Thyroid gland (tissue), 4 donors: Measurements from ENCODE around the gene KLHL41.

Experiments
- POLR2A ChIP-seq, 2 donors: fragments of 450-650 bp; IDR thresholded peaks; one replicate each; pipeline ENCODE4 v1.6.1; 2017; ENCODE audit warnings: antibody characterized with exemption in 2 of 2, mild to moderate bottlenecking in 2 of 2, moderate library complexity in 1 of 2
- TF ChIP-seq, protein P1 (sequence below), 6 experiments: fragments of 200-600 bp in 3 of 6; fragments of 450-650 bp in 3 of 6; sonication (generic) in 3 of 6; IDR thresholded peaks; one replicate each; pipeline ENCODE4 v1.5.1; 2016 to 2019; ENCODE audit warnings: antibody characterized with exemption in 6 of 6, mild to moderate bottlenecking in 2 of 6, inconsistent platforms in 1 of 6, moderate library complexity in 1 of 6

DNA sequence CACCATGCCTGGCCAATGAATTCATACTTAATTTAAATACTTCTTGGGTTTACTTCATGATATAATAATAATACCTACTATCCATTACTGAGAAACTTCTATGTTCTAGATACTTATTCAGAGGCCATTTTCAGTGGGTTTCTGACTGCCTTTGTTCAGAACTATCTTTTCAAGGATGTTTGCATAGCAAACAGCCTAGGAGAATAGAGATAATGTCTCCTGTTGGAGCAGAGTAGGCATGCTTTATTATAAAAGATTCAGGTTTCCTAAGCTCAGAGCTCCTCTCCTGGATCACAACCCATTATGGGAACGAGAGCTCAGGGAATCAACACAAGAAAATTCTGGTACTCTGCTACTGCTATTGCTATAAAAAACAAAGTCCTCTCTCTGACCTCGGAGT is 53.0 kb downstream of the KLHL41 start:
- no peak for TF ChIP-seq POLR2A (IDR thresholded peaks at IDR 0.05)
- TF ChIP-seq, protein P1, sequence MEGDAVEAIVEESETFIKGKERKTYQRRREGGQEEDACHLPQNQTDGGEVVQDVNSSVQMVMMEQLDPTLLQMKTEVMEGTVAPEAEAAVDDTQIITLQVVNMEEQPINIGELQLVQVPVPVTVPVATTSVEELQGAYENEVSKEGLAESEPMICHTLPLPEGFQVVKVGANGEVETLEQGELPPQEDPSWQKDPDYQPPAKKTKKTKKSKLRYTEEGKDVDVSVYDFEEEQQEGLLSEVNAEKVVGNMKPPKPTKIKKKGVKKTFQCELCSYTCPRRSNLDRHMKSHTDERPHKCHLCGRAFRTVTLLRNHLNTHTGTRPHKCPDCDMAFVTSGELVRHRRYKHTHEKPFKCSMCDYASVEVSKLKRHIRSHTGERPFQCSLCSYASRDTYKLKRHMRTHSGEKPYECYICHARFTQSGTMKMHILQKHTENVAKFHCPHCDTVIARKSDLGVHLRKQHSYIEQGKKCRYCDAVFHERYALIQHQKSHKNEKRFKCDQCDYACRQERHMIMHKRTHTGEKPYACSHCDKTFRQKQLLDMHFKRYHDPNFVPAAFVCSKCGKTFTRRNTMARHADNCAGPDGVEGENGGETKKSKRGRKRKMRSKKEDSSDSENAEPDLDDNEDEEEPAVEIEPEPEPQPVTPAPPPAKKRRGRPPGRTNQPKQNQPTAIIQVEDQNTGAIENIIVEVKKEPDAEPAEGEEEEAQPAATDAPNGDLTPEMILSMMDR (IDR thresholded peaks at IDR 0.05) = no peak
